Gastroesophageal sphincter (tissue), 4 donors: ENCODE data around the gene UBE2M. TPM values are rescaled to one million over a fixed set of nuclear protein-coding genes. Genes with fewer than 3 reads are reported as not detected.

Experiments used
- ATAC-seq: fragments of 150-250 bp; one replicate; pipeline ENCODE4 v1.9.1; 2016; ENCODE audit warnings: mild to moderate bottlenecking, moderate library complexity
- H3K27ac ChIP-seq, 4 donors: fragments of 200-600 bp; sonication (generic) in 3 of 4; 1 replicate in 3 of 4; 2 replicates in 1 of 4; pipeline ENCODE4 v1.5.1; 2016 to 2019
- H3K27me3 ChIP-seq: fragments of 200-600 bp; sonication (generic); one replicate; pipeline ENCODE4 v1.5.1; 2019
- H3K36me3 ChIP-seq, 2 donors: fragments of 200-600 bp; sonication (generic); one replicate each; pipeline ENCODE4 v1.5.1; 2019; ENCODE audit warnings: control low read depth in 1 of 2
- H3K4me1 ChIP-seq, 3 donors: fragments of 200-600 bp; sonication (generic); 1 replicate in 2 of 3; 2 replicates in 1 of 3; pipeline ENCODE4 v1.5.1; 2016 to 2019; ENCODE audit warnings: control low read depth in 2 of 3
- H3K4me3 ChIP-seq, 2 donors: fragments of 200-600 bp; sonication (generic); one replicate each; pipeline ENCODE4 v1.5.1; 2019; ENCODE audit warnings: mild to moderate bottlenecking in 1 of 2, moderate library complexity in 1 of 2
- H3K9me3 ChIP-seq, 3 donors: fragments of 200-600 bp; sonication (generic); one replicate each; pipeline ENCODE4 v1.5.1; 2017 to 2019; ENCODE audit warnings: control low read depth in 2 of 3
- EP300 ChIP-seq: sonication (generic); formaldehyde crosslinking; IDR thresholded peaks from one replicate; pipeline ENCODE4 v1.6.1; 2017; ENCODE audit warnings: antibody characterized with exemption, mild to moderate bottlenecking
- POLR2A ChIP-seq, 2 donors: fragments of 450-650 bp; IDR thresholded peaks; one replicate each; pipeline ENCODE4 v1.6.1; 2017; ENCODE audit warnings: antibody characterized with exemption in 2 of 2, mild to moderate bottlenecking in 2 of 2, moderate library complexity in 1 of 2
- POLR2AphosphoS5 ChIP-seq: sonication (generic); formaldehyde crosslinking; IDR thresholded peaks from one replicate; pipeline ENCODE4 v1.6.1; 2017; ENCODE audit warnings: antibody characterized with exemption
- WGBS, 2 donors: methylation state at CpG; one replicate each; pipeline ENCODE4 v1.1.5; 2018; ENCODE audit warnings: low coverage in 1 of 2; 5-methylcytosine and 5-hydroxymethylcytosine counted together
- total RNA-seq, 4 donors: library from RNA; depleted of rRNA; stranded (reverse); fragments of >200 nt; gene quantifications; one replicate each; pipeline ENCODE4 v1.1.0, GENCODE V29; 2016
- TF ChIP-seq, protein P1 (sequence below), 4 experiments: fragments of 200-600 bp in 2 of 4; fragments of 450-650 bp in 2 of 4; sonication (generic) in 1 of 4; IDR thresholded peaks; one replicate each; pipeline ENCODE4 v1.5.1; 2017 to 2019; ENCODE audit warnings: antibody characterized with exemption in 4 of 4, mild to moderate bottlenecking in 2 of 4, moderate library complexity in 2 of 4

UBE2M gene
- total RNA-seq, 4 donors from 2014 or later = 28.1 to 43.6 (median 37.8) TPM

- Histone ChIP-seq H3K27ac (no peak overlapping the region), H3K36me3 (no peaks in the 10 kb centered on the region), H3K9me3 (no peaks in the 10 kb centered on the region), H3K4me1 (no peaks in the 10 kb centered on the region), H3K4me3 (no peak overlapping the region), H3K27me3 (peaks cover 29% of the 10 kb centered on the region)
- ATAC-seq = no peak
- WGBS, 2 donors = 48 to 72% methylated on average over 3 of the region's 3 CpGs
- TF ChIP-seq, protein P1, sequence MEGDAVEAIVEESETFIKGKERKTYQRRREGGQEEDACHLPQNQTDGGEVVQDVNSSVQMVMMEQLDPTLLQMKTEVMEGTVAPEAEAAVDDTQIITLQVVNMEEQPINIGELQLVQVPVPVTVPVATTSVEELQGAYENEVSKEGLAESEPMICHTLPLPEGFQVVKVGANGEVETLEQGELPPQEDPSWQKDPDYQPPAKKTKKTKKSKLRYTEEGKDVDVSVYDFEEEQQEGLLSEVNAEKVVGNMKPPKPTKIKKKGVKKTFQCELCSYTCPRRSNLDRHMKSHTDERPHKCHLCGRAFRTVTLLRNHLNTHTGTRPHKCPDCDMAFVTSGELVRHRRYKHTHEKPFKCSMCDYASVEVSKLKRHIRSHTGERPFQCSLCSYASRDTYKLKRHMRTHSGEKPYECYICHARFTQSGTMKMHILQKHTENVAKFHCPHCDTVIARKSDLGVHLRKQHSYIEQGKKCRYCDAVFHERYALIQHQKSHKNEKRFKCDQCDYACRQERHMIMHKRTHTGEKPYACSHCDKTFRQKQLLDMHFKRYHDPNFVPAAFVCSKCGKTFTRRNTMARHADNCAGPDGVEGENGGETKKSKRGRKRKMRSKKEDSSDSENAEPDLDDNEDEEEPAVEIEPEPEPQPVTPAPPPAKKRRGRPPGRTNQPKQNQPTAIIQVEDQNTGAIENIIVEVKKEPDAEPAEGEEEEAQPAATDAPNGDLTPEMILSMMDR (IDR thresholded peaks at IDR 0.05) = no peak
- no peak for TF ChIP-seq EP300
- TF ChIP-seq POLR2A (IDR thresholded peaks at IDR 0.05) = no peak
- TF ChIP-seq POLR2AphosphoS5 = no peak
These were observed 29.0 kb downstream of the UBE2M start for GRCh38 chr19:58529405-58529804.

DNA sequence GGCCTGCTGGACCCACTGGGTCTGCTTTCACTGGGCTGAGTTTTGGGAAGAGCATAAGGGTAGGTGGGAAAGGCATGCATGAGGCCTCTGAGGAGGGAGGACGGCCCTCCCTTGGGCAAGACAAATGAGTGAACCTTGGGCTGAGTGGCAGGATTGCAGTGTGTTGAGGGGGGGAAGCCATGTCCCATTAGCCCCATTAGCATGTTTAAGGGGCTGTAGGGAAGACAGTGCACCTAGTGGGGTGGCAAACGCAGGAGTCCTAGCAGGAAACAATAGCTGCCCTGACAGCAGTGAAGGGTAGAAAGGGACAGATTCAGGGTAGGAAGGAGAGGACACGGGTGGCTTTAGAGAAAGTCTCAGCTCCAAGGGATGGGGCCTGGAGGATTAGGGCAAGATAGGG lies 35.7 kb downstream of the UBE2M start:
- no peaks in the 10 kb centered on the region for H3K36me3 ChIP-seq
- ATAC-seq = no peak
- H3K27ac ChIP-seq = no peak overlapping the region
- H3K9me3 ChIP-seq = no peaks in the 10 kb centered on the region
- TF ChIP-seq, protein P1 (IDR thresholded peaks at IDR 0.05) = no peak
- TF ChIP-seq EP300 (no peak), POLR2A (IDR thresholded peaks at IDR 0.05) (no peak), POLR2AphosphoS5 (no peak)
- no peak overlapping the region for H3K4me3 ChIP-seq
- H3K27me3 ChIP-seq = no peaks in the 10 kb centered on the region
- 65 to 67% methylated on average over 1 to 2 of the region's 3 CpGs for WGBS, 2 donors
- H3K4me1 ChIP-seq = peaks cover 8 to 22% (median 16%) of the 10 kb centered on the region in 3 donors

- peaks cover 0 to 9% of the 10 kb centered on the region in 2 donors for H3K36me3 ChIP-seq
- no peak for ATAC-seq
- no peak for TF ChIP-seq POLR2A (IDR thresholded peaks at IDR 0.05)
- no peak for TF ChIP-seq EP300
- TF ChIP-seq POLR2AphosphoS5 = no peak
- TF ChIP-seq, protein P1 (IDR thresholded peaks at IDR 0.05) = no peak
- no peak overlapping the region for H3K27ac ChIP-seq
- no peak overlapping the region for H3K4me3 ChIP-seq
- H3K9me3 ChIP-seq = no peaks in the 10 kb centered on the region
- no peaks in the 10 kb centered on the region for H3K27me3 ChIP-seq
- WGBS, 2 donors = 53 to 73% methylated on average over 2 to 3 of the region's 4 CpGs
- H3K4me1 ChIP-seq = peaks cover 8 to 33% (median 23%) of the 10 kb centered on the region in 3 donors
These were observed 36.8 kb downstream of the UBE2M start for GRCh38 chr19:58521651-58522050.

DNA sequence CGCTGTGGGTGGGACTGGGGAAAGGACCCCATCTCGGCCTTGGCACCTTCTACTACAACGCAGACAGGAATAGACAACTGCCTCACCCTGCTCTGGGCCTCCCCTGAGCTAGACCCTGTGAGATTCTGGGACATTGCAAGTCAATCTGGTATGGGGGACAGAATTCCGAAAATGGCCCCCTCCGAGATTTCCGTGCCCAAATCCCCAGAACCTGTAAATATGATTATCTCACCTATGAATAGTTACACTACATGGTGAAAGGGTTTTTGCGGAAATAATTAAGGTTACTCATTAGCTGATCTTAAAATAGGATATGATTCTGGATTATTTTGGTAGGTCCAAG lies 38.2 kb downstream of the UBE2M start:
- ATAC-seq = no peak
- no peak for TF ChIP-seq POLR2A (IDR thresholded peaks at IDR 0.05)
- TF ChIP-seq POLR2AphosphoS5 = no peak
- H3K27ac ChIP-seq = peak overlapping the region; percentile 83 to 97 (median 96)
- peaks cover 0 to 23% of the 10 kb centered on the region in 2 donors for H3K36me3 ChIP-seq
- H3K9me3 ChIP-seq = no peaks in the 10 kb centered on the region
- H3K27me3 ChIP-seq = no peaks in the 10 kb centered on the region
- H3K4me3 ChIP-seq = peak overlapping the region; percentile 58 to 89
- WGBS, 2 donors = 3 to 32% methylated on average over 3 to 4 of the region's 7 CpGs
- peaks cover 8 to 47% (median 23%) of the 10 kb centered on the region in 3 donors for H3K4me1 ChIP-seq

- H3K27me3 ChIP-seq = no peaks in the 10 kb centered on the region
- no peaks in the 10 kb centered on the region for H3K9me3 ChIP-seq
- peaks cover 0 to 25% of the 10 kb centered on the region in 2 donors for H3K36me3 ChIP-seq
- H3K4me3 ChIP-seq = peak within 1 kb of the TSS; percentile 58 to 89
- WGBS, 2 donors = 0% methylated on average over 23 of the region's 87 CpGs; no CpG with 5 or more reads in 1 of the 2 donors
- ATAC-seq = peak; percentile 91
- peaks cover 8 to 53% (median 24%) of the 10 kb centered on the region in 3 donors for H3K4me1 ChIP-seq
- TF ChIP-seq EP300 (no peak), POLR2A (IDR thresholded peaks at IDR 0.05) (peak; percentile 17 to 52), POLR2AphosphoS5 (peak; percentile 79)
- TF ChIP-seq, protein P1 (IDR thresholded peaks at IDR 0.05) = peak in 3 of 4 experiments; percentile 71 to 86 (median 79)
- peak within 1 kb of the TSS; percentile 83 to 97 (median 96) for H3K27ac ChIP-seq
These were observed 38.8 kb downstream of the UBE2M start, which contains the start of gene ZBTB45 for GRCh38 chr19:58519355-58520256. Gene ZBTB45 (minus strand): TSS chr19:58519810. CDS start chr19:58517673, 2,137 bp downstream.
